ENCODE measurements around the gene OSBP2.

Gene OSBP2

DNA sequence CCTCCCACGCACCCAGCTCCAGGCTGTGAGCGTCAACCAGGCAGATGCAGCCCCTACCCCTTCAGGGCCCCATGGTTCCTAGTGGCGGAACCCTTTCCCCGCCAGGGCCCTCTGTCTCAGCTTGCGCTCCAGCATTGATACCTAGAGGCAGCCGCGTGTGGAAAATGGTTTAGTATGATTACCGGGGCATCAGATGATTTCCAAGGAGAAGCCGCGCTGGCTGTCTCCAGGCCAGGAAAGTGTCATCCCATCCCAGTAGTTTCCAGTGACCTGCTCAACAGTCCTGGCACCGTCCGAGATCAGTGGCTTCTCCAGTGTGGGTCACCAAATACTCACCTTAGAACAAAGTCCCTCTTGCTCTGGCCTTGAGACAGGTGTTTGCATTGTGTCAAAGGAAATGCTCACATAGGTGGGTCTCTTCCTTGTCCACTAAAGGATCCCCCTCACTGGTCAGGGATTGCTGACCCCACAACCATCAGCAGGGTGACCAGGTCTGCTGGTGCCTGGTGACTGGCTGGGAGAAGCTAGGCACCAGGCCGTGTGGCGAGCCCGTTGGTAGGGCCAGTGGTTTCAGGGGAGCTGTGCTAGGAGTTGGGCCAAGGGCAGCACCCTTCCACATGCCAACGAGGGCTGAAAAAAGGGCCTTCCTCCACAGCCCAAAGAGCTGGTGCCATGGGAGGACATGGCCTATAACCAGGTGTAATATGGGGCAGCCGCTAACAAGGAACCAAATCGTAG lies 164.5 kb downstream of the OSBP2 start:
- WGBS (ENCODE audit: extremely low coverage, insufficient coverage, insufficient read length) = no CpG with 5 or more reads among the region's 18 CpGs
- H4K12ac ChIP-seq (ENCODE audit: low read depth, low read length) = no peak overlapping the region
- H3K4me1 ChIP-seq (ENCODE audit: control insufficient read depth in 1 of 2, insufficient read depth in 2 of 2, low read length in 2 of 2) = no peaks in the 10 kb centered on the region

DNA sequence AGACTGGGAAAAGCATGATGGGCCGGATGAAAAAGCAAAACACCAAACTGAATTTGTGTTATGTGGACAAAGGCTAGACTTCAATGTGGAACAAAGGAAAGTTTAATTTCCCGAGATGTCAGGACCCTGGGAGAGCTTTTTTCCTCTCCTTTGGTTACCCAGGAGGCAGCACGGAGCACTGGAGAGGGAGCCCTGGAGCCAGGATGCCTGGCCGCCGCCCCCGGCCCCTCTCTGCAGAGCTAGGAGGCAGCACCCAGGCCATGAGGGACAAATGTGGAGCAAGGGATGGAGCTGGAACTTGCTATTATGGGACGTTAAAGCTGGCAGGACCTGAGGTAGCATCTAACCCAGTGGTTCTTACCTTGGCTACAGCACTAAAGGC lies 165.0 kb downstream of the OSBP2 start:
- Histone ChIP-seq H4K91ac (ENCODE audit: low read depth, low read length) (no peak overlapping the region), H2BK5ac (ENCODE audit: low read depth, low read length, poor library complexity) (no peak overlapping the region), H3K4me1 (ENCODE audit: control insufficient read depth in 1 of 2, insufficient read depth in 2 of 2, low read length in 2 of 2) (no peaks in the 10 kb centered on the region), H2BK120ac (ENCODE audit: insufficient read depth, low read length, poor library complexity) (no peak overlapping the region), H3K9me3 (ENCODE audit: insufficient read depth, low read depth, low read length) (no peaks in the 10 kb centered on the region), H3K27me3 (ENCODE audit: insufficient read depth, low read length) (no peaks in the 10 kb centered on the region), H3K4me3 (ENCODE audit: low read depth, low read length) (no peak overlapping the region), H2BK12ac (ENCODE audit: low read length) (no peak overlapping the region), H3K79me1 (ENCODE audit: low read length) (no peaks in the 10 kb centered on the region), H2AK5ac (ENCODE audit: low read length) (no peak overlapping the region), H3K4me2 (ENCODE audit: low read length) (no peak overlapping the region), H3K14ac (ENCODE audit: low read length) (no peak overlapping the region), H3K9ac (ENCODE audit: low read length) (no peak overlapping the region), H2AFZ (ENCODE audit: insufficient read depth, low read length, poor library complexity) (no peak overlapping the region), H4K8ac (ENCODE audit: low read depth, low read length) (no peak overlapping the region), H3K27ac (ENCODE audit: low read depth, low read length) (no peak overlapping the region), H3K23ac (ENCODE audit: low read length) (no peak overlapping the region), H4K12ac (ENCODE audit: low read depth, low read length) (no peak overlapping the region), H3K18ac (ENCODE audit: low read length) (no peak overlapping the region), H3K36me3 (ENCODE audit: control insufficient read depth in 1 of 2, insufficient read depth in 2 of 2, low read length in 2 of 2) (no peaks in the 10 kb centered on the region), H3K79me2 (ENCODE audit: control insufficient read depth, insufficient read depth, low read length, poor library complexity) (no peaks in the 10 kb centered on the region), H3K4ac (ENCODE audit: low read depth, low read length) (no peak overlapping the region)
- WGBS (ENCODE audit: extremely low coverage, insufficient coverage, insufficient read length) = no CpG with 5 or more reads among the region's 7 CpGs
- DNase-seq = no peak

More for the DNA sequence above, 164.5 kb downstream of the OSBP2 start:
- no peaks in the 10 kb centered on the region for H3K79me2 ChIP-seq (ENCODE audit: control insufficient read depth, insufficient read depth, low read length, poor library complexity)
- no peak overlapping the region for H4K8ac ChIP-seq (ENCODE audit: low read depth, low read length)
- H3K36me3 ChIP-seq (ENCODE audit: control insufficient read depth in 1 of 2, insufficient read depth in 2 of 2, low read length in 2 of 2) = no peaks in the 10 kb centered on the region
- H3K4me2 ChIP-seq (ENCODE audit: low read length) = no peak overlapping the region
- no peak overlapping the region for H4K91ac ChIP-seq (ENCODE audit: low read depth, low read length)
- H2BK120ac ChIP-seq (ENCODE audit: insufficient read depth, low read length, poor library complexity) = no peak overlapping the region
- H3K79me1 ChIP-seq (ENCODE audit: low read length) = no peaks in the 10 kb centered on the region
- no peak overlapping the region for H3K4me3 ChIP-seq (ENCODE audit: low read depth, low read length)
- H3K4ac ChIP-seq (ENCODE audit: low read depth, low read length) = no peak overlapping the region
- no peaks in the 10 kb centered on the region for H3K9me3 ChIP-seq (ENCODE audit: insufficient read depth, low read depth, low read length)
- H2BK12ac ChIP-seq (ENCODE audit: low read length) = no peak overlapping the region
- H3K9ac ChIP-seq (ENCODE audit: low read length) = no peak overlapping the region
- DNase-seq = no peak
- no peak overlapping the region for H2AK5ac ChIP-seq (ENCODE audit: low read length)
- H2AFZ ChIP-seq (ENCODE audit: insufficient read depth, low read length, poor library complexity) = no peak overlapping the region
- H3K14ac ChIP-seq (ENCODE audit: low read length) = no peak overlapping the region
- no peak overlapping the region for H3K23ac ChIP-seq (ENCODE audit: low read length)
- no peak overlapping the region for H3K27ac ChIP-seq (ENCODE audit: low read depth, low read length)
- H2BK5ac ChIP-seq (ENCODE audit: low read depth, low read length, poor library complexity) = no peak overlapping the region
- no peak overlapping the region for H3K18ac ChIP-seq (ENCODE audit: low read length)
- H3K27me3 ChIP-seq (ENCODE audit: insufficient read depth, low read length) = no peaks in the 10 kb centered on the region

DNA sequence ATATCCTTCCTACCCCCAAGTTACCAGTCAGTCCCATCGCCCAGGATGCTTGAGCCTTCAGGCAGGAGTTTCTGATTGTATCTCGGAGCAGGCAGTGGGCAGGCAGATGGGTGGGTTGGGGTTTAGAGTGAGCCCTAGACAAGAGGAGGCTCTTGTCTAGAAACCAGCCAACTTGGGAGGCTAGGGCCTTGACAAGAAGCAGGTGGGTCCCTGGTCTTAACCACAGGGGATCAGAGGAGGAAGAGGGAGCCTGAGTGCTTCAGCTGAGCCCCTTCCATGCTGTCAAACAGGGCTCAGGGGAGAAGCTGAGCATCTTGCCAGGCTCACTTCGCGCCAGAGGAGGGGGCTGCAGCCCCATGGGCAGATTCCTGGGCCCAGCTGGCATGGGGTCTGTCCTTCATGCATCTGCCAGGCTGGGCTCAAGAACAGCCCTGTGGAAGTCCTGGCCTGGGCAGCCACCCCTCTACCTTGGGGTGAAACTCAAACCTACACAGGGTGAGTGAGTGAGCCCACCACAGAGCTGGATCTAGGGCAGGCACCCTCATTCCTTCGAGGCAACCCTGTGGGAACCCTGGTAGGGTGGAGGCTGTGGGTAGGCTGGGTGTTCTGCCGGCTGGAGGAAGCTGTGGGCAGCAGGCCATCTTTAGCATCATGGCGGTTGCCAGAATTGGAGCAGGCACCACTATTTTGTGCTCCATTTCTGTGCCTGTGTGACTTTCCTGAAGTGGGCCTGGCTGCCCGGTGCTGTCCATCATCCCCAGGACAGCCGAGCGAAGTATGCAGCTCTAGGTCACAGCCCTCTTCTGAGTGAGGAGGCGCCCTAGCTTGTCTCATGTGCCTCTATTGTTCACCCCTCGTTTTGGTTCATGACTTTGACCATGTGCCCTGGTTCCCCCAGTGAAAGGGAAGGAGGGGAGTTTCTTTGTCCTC lies 165.8 kb downstream of the OSBP2 start:
- Histone ChIP-seq H3K36me3 (ENCODE audit: control insufficient read depth in 1 of 2, insufficient read depth in 2 of 2, low read length in 2 of 2) (no peaks in the 10 kb centered on the region), H3K23ac (ENCODE audit: low read length) (no peak overlapping the region), H2AFZ (ENCODE audit: insufficient read depth, low read length, poor library complexity) (no peak overlapping the region), H3K4me1 (ENCODE audit: control insufficient read depth in 1 of 2, insufficient read depth in 2 of 2, low read length in 2 of 2) (no peaks in the 10 kb centered on the region), H2AK5ac (ENCODE audit: low read length) (no peak overlapping the region), H3K27ac (ENCODE audit: low read depth, low read length) (no peak overlapping the region), H3K14ac (ENCODE audit: low read length) (no peak overlapping the region), H3K4me2 (ENCODE audit: low read length) (no peak overlapping the region), H3K9me3 (ENCODE audit: insufficient read depth, low read depth, low read length) (no peaks in the 10 kb centered on the region), H3K9ac (ENCODE audit: low read length) (no peak overlapping the region), H2BK120ac (ENCODE audit: insufficient read depth, low read length, poor library complexity) (no peak overlapping the region), H2BK5ac (ENCODE audit: low read depth, low read length, poor library complexity) (no peak overlapping the region), H3K79me1 (ENCODE audit: low read length) (no peaks in the 10 kb centered on the region), H2BK12ac (ENCODE audit: low read length) (no peak overlapping the region), H4K91ac (ENCODE audit: low read depth, low read length) (no peak overlapping the region), H3K27me3 (ENCODE audit: insufficient read depth, low read length) (no peaks in the 10 kb centered on the region), H3K4me3 (ENCODE audit: low read depth, low read length) (no peak overlapping the region), H4K8ac (ENCODE audit: low read depth, low read length) (no peak overlapping the region), H3K4ac (ENCODE audit: low read depth, low read length) (no peak overlapping the region), H4K12ac (ENCODE audit: low read depth, low read length) (no peak overlapping the region), H3K79me2 (ENCODE audit: control insufficient read depth, insufficient read depth, low read length, poor library complexity) (no peaks in the 10 kb centered on the region), H3K18ac (ENCODE audit: low read length) (no peak overlapping the region)
- DNase-seq = no peak
- WGBS (ENCODE audit: extremely low coverage, insufficient coverage, insufficient read length) = no CpG with 5 or more reads among the region's 12 CpGs

DNA sequence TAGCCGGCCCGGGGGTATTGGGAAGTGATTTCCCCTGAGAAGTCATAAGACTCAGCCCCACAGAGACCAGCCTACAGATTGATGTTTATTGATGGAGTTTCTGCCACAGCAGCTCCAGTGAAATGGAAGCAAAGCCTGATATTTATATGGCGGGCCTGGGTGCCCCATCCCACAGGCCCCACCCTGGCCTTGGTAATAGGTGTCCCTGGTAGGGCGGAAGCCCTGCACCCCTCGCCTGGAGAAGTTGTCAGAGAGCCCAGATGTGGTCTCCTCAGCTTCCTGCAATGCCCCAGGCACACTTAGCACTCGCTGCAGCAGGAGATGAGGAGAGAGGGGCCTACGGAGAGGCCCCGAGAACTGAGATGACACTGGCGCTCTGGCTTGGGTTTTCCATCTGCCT lies 166.5 kb downstream of the OSBP2 start:
- Histone ChIP-seq H3K14ac (ENCODE audit: low read length) (no peak overlapping the region), H4K12ac (ENCODE audit: low read depth, low read length) (no peak overlapping the region), H3K4me1 (ENCODE audit: control insufficient read depth in 1 of 2, insufficient read depth in 2 of 2, low read length in 2 of 2) (no peaks in the 10 kb centered on the region), H4K91ac (ENCODE audit: low read depth, low read length) (no peak overlapping the region), H3K9me3 (ENCODE audit: insufficient read depth, low read depth, low read length) (no peaks in the 10 kb centered on the region), H3K36me3 (ENCODE audit: control insufficient read depth in 1 of 2, insufficient read depth in 2 of 2, low read length in 2 of 2) (no peaks in the 10 kb centered on the region), H4K8ac (ENCODE audit: low read depth, low read length) (no peak overlapping the region), H3K79me1 (ENCODE audit: low read length) (no peaks in the 10 kb centered on the region), H3K4ac (ENCODE audit: low read depth, low read length) (no peak overlapping the region), H3K79me2 (ENCODE audit: control insufficient read depth, insufficient read depth, low read length, poor library complexity) (no peaks in the 10 kb centered on the region), H3K27ac (ENCODE audit: low read depth, low read length) (no peak overlapping the region), H2AFZ (ENCODE audit: insufficient read depth, low read length, poor library complexity) (no peak overlapping the region), H2BK120ac (ENCODE audit: insufficient read depth, low read length, poor library complexity) (no peak overlapping the region), H3K18ac (ENCODE audit: low read length) (no peak overlapping the region), H3K4me2 (ENCODE audit: low read length) (no peak overlapping the region), H3K4me3 (ENCODE audit: low read depth, low read length) (no peak overlapping the region), H3K9ac (ENCODE audit: low read length) (no peak overlapping the region), H3K27me3 (ENCODE audit: insufficient read depth, low read length) (no peaks in the 10 kb centered on the region), H2AK5ac (ENCODE audit: low read length) (no peak overlapping the region), H2BK12ac (ENCODE audit: low read length) (no peak overlapping the region), H3K23ac (ENCODE audit: low read length) (no peak overlapping the region), H2BK5ac (ENCODE audit: low read depth, low read length, poor library complexity) (no peak overlapping the region)
- DNase-seq = no peak
- WGBS (ENCODE audit: extremely low coverage, insufficient coverage, insufficient read length) = no CpG with 5 or more reads among the region's 9 CpGs
